Loucy (cell line): ENCODE results near the gene RNLS.

Experiments
- H2AFZ ChIP-seq: fragments of 200-600 bp; sonication (generic); 2 replicates; pipeline ENCODE4 v1.6.0; 2016; ENCODE audit warnings: antibody characterized with exemption, mild to moderate bottlenecking, low read length, moderate library complexity
- H3F3A ChIP-seq: fragments of 200-600 bp; 2 replicates; pipeline ENCODE4 v1.6.0; 2016; ENCODE audit warnings: antibody characterized with exemption, low read depth, mild to moderate bottlenecking
- H3K27me3 ChIP-seq: fragments of 200-600 bp; sonication (generic); 2 replicates; pipeline ENCODE4 v1.6.1; 2014; ENCODE audit warnings: low read length, mild to moderate bottlenecking; ENCODE audit not compliant: insufficient read depth, poor library complexity, severe bottlenecking
- H3K36me3 ChIP-seq: fragments of 200-600 bp; sonication (generic); 2 replicates; pipeline ENCODE4 v1.6.1; 2016; ENCODE audit warnings: low read length; ENCODE audit not compliant: insufficient read depth
- H3K4me1 ChIP-seq: fragments of 200-600 bp; sonication (generic); 2 replicates; pipeline ENCODE4 v1.5.1; 2014; ENCODE audit warnings: low read length, mild to moderate bottlenecking; ENCODE audit not compliant: insufficient read depth, poor library complexity, severe bottlenecking
- H3K4me2 ChIP-seq: fragments of 200-600 bp; sonication (generic); 2 replicates; pipeline ENCODE4 v1.6.0; 2014; ENCODE audit warnings: antibody characterized with exemption, low read length, low read depth, mild to moderate bottlenecking; ENCODE audit not compliant: poor library complexity, severe bottlenecking
- H3K4me3 ChIP-seq: fragments of 200-600 bp; sonication (generic); 2 replicates; pipeline ENCODE4 v1.5.1; 2014; ENCODE audit warnings: low read length, mild to moderate bottlenecking, mixed read lengths; ENCODE audit not compliant: poor library complexity, severe bottlenecking
- H3K79me2 ChIP-seq: fragments of 200-600 bp; sonication (generic); 2 replicates; pipeline ENCODE4 v1.6.1; 2014; ENCODE audit warnings: low read length; ENCODE audit not compliant: insufficient read depth
- H3K9ac ChIP-seq: fragments of 200-600 bp; sonication (generic); 2 replicates; pipeline ENCODE4 v1.6.0; 2014; ENCODE audit warnings: mild to moderate bottlenecking, low read depth, low read length, moderate library complexity; ENCODE audit not compliant: poor library complexity, severe bottlenecking
- H3K9me2 ChIP-seq: fragments of 200-600 bp; sonication (generic); replicated peaks from 2 replicates; pipeline ENCODE4 v1.6.1; 2016; ENCODE audit warnings: low read depth, low read length, mixed read lengths
- H3K9me3 ChIP-seq: fragments of 200-600 bp; sonication (generic); 2 replicates; pipeline ENCODE4 v1.6.1; 2014; ENCODE audit warnings: mild to moderate bottlenecking, antibody characterized with exemption, low read length, low read depth; ENCODE audit not compliant: insufficient read depth
- H4K20me1 ChIP-seq: fragments of 200-600 bp; sonication (generic); 2 replicates; pipeline ENCODE4 v1.6.0; 2014; ENCODE audit warnings: antibody characterized with exemption, low read length, mild to moderate bottlenecking; ENCODE audit not compliant: insufficient read depth, poor library complexity, severe bottlenecking
- EZH2phosphoT487 ChIP-seq: fragments of 200-600 bp; IDR thresholded peaks from 2 replicates; pipeline ENCODE4 v1.6.1; 2018; ENCODE audit warnings: antibody characterized with exemption, mild to moderate bottlenecking, moderate library complexity, borderline replicate concordance
- TF ChIP-seq, protein P1 (sequence below): fragments of 200-600 bp; sonication (generic); conservative IDR thresholded peaks from 2 replicates; pipeline ENCODE4 v1.5.1; 2014; ENCODE audit warnings: mild to moderate bottlenecking, antibody characterized with exemption, low read length

RNLS gene

DNA sequence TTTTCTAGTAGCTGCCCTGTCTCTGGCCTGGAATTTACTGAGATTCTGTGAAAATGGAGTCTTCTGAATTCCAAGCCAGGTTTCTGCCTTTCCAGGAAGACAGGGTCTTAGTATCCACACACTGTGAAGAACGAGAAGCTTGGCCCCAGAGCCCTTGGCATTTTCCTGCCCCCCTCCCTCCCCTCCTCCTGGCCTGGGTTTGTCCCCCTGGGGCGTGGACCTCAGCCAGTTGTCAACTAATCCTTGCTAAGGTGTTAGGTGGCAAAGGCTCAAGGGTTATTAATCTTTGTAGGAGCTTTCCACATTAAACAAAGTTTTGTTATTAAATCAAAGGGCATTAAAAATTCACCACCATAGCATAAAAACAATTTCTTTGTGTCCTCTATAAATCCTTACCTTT lies 329.5 kb downstream of the RNLS start:
- Histone ChIP-seq H3K4me2 (peak overlapping the region; percentile 12), H3K27me3 (no peaks in the 10 kb centered on the region), H2AFZ (no peak overlapping the region), H3K36me3 (peaks cover 43% of the 10 kb centered on the region; the same call in 1 of the 2 replicates), H3K4me1 (peaks cover 12% of the 10 kb centered on the region), H3F3A (no peaks in the 10 kb centered on the region), H3K9me3 (no peaks in the 10 kb centered on the region), H3K79me2 (peaks cover 75% of the 10 kb centered on the region), H3K9me2 (no peaks in the 10 kb centered on the region), H3K4me3 (no peak overlapping the region), H4K20me1 (peaks cover 25% of the 10 kb centered on the region), H3K9ac (no peak overlapping the region)
- TF ChIP-seq EZH2phosphoT487 = no peak
- TF ChIP-seq, protein P1, sequence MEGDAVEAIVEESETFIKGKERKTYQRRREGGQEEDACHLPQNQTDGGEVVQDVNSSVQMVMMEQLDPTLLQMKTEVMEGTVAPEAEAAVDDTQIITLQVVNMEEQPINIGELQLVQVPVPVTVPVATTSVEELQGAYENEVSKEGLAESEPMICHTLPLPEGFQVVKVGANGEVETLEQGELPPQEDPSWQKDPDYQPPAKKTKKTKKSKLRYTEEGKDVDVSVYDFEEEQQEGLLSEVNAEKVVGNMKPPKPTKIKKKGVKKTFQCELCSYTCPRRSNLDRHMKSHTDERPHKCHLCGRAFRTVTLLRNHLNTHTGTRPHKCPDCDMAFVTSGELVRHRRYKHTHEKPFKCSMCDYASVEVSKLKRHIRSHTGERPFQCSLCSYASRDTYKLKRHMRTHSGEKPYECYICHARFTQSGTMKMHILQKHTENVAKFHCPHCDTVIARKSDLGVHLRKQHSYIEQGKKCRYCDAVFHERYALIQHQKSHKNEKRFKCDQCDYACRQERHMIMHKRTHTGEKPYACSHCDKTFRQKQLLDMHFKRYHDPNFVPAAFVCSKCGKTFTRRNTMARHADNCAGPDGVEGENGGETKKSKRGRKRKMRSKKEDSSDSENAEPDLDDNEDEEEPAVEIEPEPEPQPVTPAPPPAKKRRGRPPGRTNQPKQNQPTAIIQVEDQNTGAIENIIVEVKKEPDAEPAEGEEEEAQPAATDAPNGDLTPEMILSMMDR = no peak

DNA sequence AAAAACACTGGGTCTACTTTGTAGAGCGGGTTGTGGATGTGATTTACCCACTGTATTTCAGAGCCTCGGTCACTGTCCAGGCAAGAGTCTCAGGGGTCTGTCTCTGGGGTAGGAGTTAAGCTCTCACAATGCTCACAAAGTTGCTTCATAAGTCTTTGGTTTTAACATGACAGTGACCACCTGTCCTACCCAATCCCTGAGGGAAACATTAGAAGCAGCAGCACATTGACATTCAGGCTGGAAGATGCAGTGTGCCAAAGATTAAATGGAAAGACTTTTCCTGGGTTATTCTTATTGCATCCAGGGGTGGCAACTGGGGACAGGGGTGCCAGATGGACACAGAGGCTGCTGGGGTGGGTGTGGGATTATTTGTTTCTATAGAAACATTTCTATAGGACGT lies 330.0 kb downstream of the RNLS start:
- Histone ChIP-seq H3K9me2 (no peaks in the 10 kb centered on the region), H3K9ac (no peak overlapping the region), H3F3A (no peaks in the 10 kb centered on the region), H3K4me3 (no peak overlapping the region), H4K20me1 (peaks cover 29% of the 10 kb centered on the region), H2AFZ (no peak overlapping the region), H3K4me1 (peaks cover 12% of the 10 kb centered on the region), H3K9me3 (no peaks in the 10 kb centered on the region), H3K4me2 (no peak overlapping the region), H3K79me2 (peaks cover 75% of the 10 kb centered on the region), H3K27me3 (no peaks in the 10 kb centered on the region), H3K36me3 (peaks cover 46% of the 10 kb centered on the region; the same call in 1 of the 2 replicates)
- TF ChIP-seq, protein P1 = no peak
- no peak for TF ChIP-seq EZH2phosphoT487

DNA sequence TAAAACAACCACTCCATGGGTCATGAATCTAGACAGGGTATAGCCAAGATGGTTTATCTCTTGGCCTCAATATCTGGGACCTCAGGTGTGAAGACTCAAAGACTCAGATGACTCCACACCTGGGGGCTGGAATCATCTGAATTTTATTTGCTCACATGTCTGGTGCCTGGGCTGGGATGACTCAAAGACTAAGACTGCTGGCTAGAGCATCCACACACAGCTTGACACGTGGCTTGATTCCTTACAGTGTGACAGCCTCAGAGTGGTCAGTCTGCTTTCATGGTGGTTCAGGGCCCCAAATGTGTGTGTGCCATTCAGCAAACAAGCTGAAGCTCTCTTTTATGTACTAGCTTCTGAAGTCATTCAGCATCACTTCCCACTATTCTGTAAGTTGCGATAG lies 333.7 kb downstream of the RNLS start:
- H3K27me3 ChIP-seq = no peaks in the 10 kb centered on the region
- TF ChIP-seq EZH2phosphoT487 = no peak
- TF ChIP-seq, protein P1 = no peak
- no peaks in the 10 kb centered on the region for H3K9me2 ChIP-seq
- H2AFZ ChIP-seq = no peak overlapping the region
- H3F3A ChIP-seq = no peaks in the 10 kb centered on the region
- peaks cover 47% of the 10 kb centered on the region; the same call in 1 of the 2 replicates for H3K36me3 ChIP-seq
- H3K4me3 ChIP-seq = no peak overlapping the region
- peaks cover 91% of the 10 kb centered on the region for H3K79me2 ChIP-seq
- H4K20me1 ChIP-seq = peaks cover 28% of the 10 kb centered on the region
- peaks cover 22% of the 10 kb centered on the region for H3K4me1 ChIP-seq
- H3K9me3 ChIP-seq = no peaks in the 10 kb centered on the region
- H3K9ac ChIP-seq = no peak overlapping the region
- H3K4me2 ChIP-seq = no peak overlapping the region
